ENCODE data around the gene ZNF219. TPM values are rescaled to one million over a fixed set of nuclear protein-coding genes. Genes with fewer than 3 reads are reported as not detected.

Gene ZNF219
- total RNA-seq, 2 experiments from 2014 or later: 5.8 to 5.9 TPM

DNA sequence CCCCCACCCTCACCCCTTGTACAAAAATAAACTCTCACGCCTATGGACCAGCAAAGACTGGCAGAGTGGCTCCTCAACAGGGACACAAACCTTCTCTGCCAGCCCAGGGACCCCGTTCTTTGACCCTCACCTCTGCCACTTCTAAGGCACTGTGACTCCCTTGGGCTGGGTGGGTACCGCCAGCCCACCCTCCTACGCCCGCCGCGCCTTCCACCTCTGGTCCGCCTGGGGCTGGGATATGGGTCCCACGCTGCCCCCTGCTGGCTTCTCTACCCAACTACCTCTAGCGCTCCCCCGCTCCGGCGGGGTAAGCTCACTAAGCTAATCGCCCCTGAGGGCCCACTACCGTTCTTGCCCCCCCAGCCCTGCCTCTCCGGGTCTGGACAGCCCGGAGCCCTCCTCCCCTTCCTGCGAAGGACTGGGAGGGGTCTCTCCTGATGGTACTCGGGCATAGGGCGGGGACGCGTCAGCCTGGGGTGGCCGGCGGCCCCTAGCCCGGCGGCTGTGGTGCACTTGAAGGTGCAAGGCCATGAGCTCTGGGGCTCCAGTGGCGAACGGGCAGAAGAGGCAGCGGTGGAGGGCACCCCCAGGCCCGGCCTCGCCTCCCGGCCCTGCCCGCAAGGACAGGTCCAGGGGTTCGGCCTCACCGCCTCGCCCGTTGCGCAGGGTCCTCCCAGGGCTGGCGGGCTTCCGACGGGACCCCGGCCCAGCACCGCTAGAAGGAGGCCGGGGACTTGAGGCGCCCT, 8.1 kb downstream of the ZNF219 start:
- Mint-ChIP-seq H3K27ac (no peak overlapping the region), H3K27me3 (no peaks in the 10 kb centered on the region), H3K4me1 (peaks cover 30% of the 10 kb centered on the region), H3K9me3 (ENCODE audit: low read depth) (no peaks in the 10 kb centered on the region), H3K4me3 (no peak overlapping the region), H3K36me3 (no peaks in the 10 kb centered on the region)
- CTCF ChIA-PET: interaction anchor here (0.7 to 11.6 kb wide), 8 partner anchors 15 to 116 kb away, joined by 3 to 339 read pairs (median 25); partner anchors contain the start of genes ARHGEF40 and TMEM253
- DNase-seq (no peak), ATAC-seq (no peak)

DNA sequence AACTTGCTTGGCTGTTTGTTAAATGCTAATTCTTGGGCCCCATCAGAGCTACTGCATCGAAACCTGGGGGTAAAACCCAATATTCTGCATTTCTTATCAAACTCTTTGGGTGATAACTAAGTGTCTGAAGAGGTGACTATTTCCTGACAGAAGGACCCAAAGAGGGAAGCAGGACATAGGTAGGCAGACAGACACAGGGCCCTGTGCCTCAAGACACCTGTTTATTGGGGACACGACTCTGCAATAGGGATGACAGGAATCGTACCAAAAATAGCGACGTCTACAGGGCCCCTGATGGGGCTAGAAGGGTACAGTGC, 8.6 kb downstream of the ZNF219 start:
- no peak for ATAC-seq
- no peak overlapping the region for H3K27ac Mint-ChIP-seq
- H3K9me3 Mint-ChIP-seq (ENCODE audit: low read depth): no peaks in the 10 kb centered on the region

GRCh38 chr14:21089271-21089670, 9.2 kb downstream of the ZNF219 start:
- H3K4me3 Mint-ChIP-seq: no peak overlapping the region
- H3K27ac Mint-ChIP-seq: peak overlapping the region; percentile 50
- no peak for ATAC-seq

More for the DNA sequence above, 8.6 kb downstream of the ZNF219 start:
- Mint-ChIP-seq H3K36me3 (no peaks in the 10 kb centered on the region), H3K27me3 (no peaks in the 10 kb centered on the region), H3K4me1 (peaks cover 30% of the 10 kb centered on the region), H3K4me3 (no peak overlapping the region)
- CTCF ChIA-PET: interaction anchor here (0.8 to 11.6 kb wide), 7 partner anchors 15 to 119 kb away, joined by 3 to 339 read pairs (median 46); partner anchors contain the start of genes ARHGEF40 and TMEM253
- no peak for DNase-seq

GRCh38 chr14:21088687-21089086, 9.8 kb downstream of the ZNF219 start:
- Mint-ChIP-seq H3K9me3 (ENCODE audit: low read depth) (no peaks in the 10 kb centered on the region), H3K36me3 (no peaks in the 10 kb centered on the region), H3K27ac (no peak overlapping the region), H3K4me3 (no peak overlapping the region), H3K4me1 (peaks cover 30% of the 10 kb centered on the region), H3K27me3 (no peaks in the 10 kb centered on the region)
- no peak for DNase-seq
- no peak for ATAC-seq
- CTCF ChIA-PET: interaction anchor here (1.3 to 11.6 kb wide), 6 partner anchors 10 to 117 kb away, joined by 3 to 339 read pairs (median 48); partner anchors contain the start of genes ARHGEF40, TMEM253 and ZNF219

More at GRCh38 chr14:21089271-21089670, 9.2 kb downstream of the ZNF219 start:
- CTCF ChIA-PET: interaction anchor here (0.8 to 11.6 kb wide), 8 partner anchors 9 to 118 kb away, joined by 3 to 339 read pairs (median 26); partner anchors contain the start of genes ARHGEF40, TMEM253 and ZNF219
- Mint-ChIP-seq H3K4me1 (peaks cover 30% of the 10 kb centered on the region), H3K9me3 (ENCODE audit: low read depth) (no peaks in the 10 kb centered on the region), H3K36me3 (no peaks in the 10 kb centered on the region), H3K27me3 (no peaks in the 10 kb centered on the region)
- no peak for DNase-seq

DNA sequence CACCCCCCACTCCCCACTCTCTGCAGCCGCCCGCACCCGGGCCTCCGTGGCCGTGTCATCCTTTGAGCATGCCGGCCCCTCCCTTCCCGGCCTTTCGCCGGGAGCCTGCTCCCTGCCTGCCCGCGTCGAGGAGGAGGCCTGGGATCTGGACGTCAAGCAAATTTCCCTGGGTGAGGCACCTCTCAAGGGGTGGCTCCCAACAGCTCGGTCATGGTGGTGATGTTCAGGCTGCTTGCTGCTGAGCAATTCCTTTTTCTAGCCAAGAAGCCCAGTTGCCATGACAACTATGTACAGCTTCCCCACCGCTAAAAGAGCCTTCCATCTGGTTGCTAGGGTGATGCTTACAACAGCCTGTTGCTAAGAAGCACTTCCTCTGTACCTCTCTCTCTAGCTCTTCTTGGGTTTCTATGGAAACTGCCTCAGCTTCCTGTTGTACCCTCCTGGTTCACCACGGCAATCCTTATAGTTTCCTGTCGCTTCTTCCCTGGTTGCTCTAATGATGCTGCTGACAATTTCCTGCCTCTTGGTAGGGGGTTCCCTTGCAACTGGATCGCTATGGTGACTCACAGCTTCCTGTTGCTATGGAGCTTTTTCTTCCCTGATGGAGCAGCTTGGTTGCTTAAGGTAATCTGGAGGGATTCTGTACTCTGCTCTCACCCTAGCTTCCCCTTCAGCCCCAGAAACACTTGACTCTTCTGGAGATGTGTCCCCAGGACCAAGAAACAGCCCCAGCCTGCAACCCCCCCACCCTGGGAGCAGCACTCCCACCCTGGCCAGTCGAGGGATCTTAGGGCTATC, 11.0 kb downstream of the ZNF219 start:
- peaks cover 24% of the 10 kb centered on the region for H3K4me1 Mint-ChIP-seq
- no peaks in the 10 kb centered on the region for H3K36me3 Mint-ChIP-seq
- DNase-seq: peak; percentile 78
- no peaks in the 10 kb centered on the region for H3K9me3 Mint-ChIP-seq (ENCODE audit: low read depth)
- H3K27me3 Mint-ChIP-seq: no peaks in the 10 kb centered on the region
- CTCF ChIA-PET: interaction anchor here (1.0 to 11.6 kb wide), 8 partner anchors 10 to 116 kb away, joined by 3 to 339 read pairs (median 24); partner anchors contain the start of genes ARHGEF40, NDRG2 and TMEM253
- no peak overlapping the region for H3K27ac Mint-ChIP-seq
- no peak overlapping the region for H3K4me3 Mint-ChIP-seq
- peak; percentile 80 for ATAC-seq

DNA sequence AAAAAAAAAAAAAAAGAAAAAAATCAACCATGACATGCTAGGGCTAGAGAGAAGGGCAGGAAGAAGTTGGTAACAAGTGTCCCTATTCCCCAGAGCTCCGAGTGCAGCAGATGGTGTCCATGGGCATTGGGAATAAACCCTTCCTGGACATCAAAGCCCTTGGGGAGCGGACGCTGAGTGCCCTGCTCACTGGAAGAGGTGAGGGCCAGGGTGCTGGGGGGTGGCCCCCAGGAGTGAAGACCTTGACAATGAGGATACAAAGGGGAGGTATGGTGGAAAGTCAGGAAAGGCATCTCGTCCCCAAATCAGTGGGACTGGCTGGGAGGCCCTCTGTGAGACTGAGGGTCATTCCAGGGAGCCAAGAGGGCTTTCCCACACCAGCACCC, 11.6 kb downstream of the ZNF219 start:
- no peak for DNase-seq
- Mint-ChIP-seq H3K27ac (peak overlapping the region; percentile 10), H3K4me3 (no peak overlapping the region), H3K27me3 (no peaks in the 10 kb centered on the region), H3K36me3 (no peaks in the 10 kb centered on the region), H3K4me1 (peaks cover 23% of the 10 kb centered on the region), H3K9me3 (ENCODE audit: low read depth) (no peaks in the 10 kb centered on the region)
- no peak for ATAC-seq
- CTCF ChIA-PET: interaction anchor here (1.0 to 11.6 kb wide), 7 partner anchors 11 to 81 kb away, joined by 3 to 339 read pairs (median 46); partner anchors contain the start of genes ARHGEF40, NDRG2 and TMEM253

GRCh38 chr14:21084998-21085853, 13.2 kb downstream of the ZNF219 start:
- ATAC-seq: no peak
- Mint-ChIP-seq H3K27ac (no peak overlapping the region), H3K27me3 (no peaks in the 10 kb centered on the region), H3K36me3 (no peaks in the 10 kb centered on the region), H3K4me1 (peaks cover 23% of the 10 kb centered on the region), H3K9me3 (ENCODE audit: low read depth) (no peaks in the 10 kb centered on the region), H3K4me3 (no peak overlapping the region)
- CTCF ChIA-PET: interaction anchor here (1.6 to 11.6 kb wide), 4 partner anchors 7 to 20 kb away, joined by 5 to 339 read pairs (median 26); partner anchors contain the start of genes ARHGEF40 and TMEM253
- DNase-seq: no peak

DNA sequence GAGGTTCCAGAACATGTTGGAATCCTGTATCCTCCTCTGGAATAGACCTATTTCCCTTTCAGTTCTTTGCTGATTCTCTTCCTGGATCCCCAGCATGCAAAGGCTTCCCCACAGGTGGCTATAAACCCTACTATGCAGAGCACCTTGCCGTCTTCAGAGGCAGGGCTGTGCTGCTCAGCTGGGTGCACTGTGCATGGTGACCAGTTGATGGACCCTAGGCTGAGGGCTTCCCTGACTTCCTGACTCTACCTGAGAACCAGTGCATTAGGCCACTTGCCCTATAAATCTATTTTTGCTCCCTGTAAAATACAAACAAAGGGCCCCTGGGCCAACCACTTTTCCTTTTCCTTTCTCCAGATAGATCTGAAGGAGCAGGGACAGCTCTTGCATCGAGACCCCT, 14.1 kb downstream of the ZNF219 start:
- no peak overlapping the region for H3K4me3 Mint-ChIP-seq
- H3K27ac Mint-ChIP-seq: no peak overlapping the region
- H3K27me3 Mint-ChIP-seq: no peaks in the 10 kb centered on the region
- no peaks in the 10 kb centered on the region for H3K9me3 Mint-ChIP-seq (ENCODE audit: low read depth)
- ATAC-seq: no peak
- CTCF ChIA-PET: interaction anchor here (0.6 to 1.8 kb wide), 5 partner anchors 8 to 25 kb away, joined by 3 to 6 read pairs (median 5); no protein-coding TSS in a partner anchor
- no peak for DNase-seq
- peaks cover 23% of the 10 kb centered on the region for H3K4me1 Mint-ChIP-seq
- H3K36me3 Mint-ChIP-seq: no peaks in the 10 kb centered on the region

DNA sequence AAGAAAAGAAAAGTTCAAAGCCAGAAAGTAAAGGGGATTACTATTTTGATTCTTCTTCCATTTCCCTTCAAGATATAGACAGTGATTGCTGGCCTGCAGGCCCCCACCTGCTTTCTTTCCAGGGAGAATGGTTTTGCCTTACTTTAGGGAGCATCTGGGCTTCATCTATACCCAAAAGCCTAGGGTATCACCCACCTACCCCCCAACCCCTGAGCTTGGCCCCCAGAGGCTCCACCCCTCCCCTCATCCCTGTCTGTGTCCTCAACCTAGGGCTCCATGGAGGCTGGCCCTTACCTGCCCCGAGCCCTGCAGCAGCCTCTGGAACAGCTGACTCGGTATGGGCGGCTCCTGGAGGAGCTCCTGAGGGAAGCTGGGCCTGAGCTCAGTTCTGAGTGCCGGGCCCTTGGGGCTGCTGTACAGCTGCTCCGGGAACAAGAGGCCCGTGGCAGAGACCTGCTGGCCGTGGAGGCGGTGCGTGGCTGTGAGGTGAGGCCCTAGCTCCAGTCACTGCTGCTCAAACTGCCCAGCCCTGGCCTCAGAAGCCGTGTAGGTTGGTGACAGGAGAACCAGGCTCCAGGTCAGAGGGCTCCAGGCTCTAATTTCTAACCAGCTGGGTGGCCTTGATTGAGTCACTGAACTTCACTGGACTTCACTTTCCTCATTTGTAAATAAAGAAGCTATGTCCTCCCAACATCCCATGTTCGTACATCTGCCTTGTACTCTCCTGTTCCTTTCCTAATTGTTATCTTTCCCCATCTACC, 14.7 kb downstream of the ZNF219 start:
- no peak overlapping the region for H3K27ac Mint-ChIP-seq
- H3K9me3 Mint-ChIP-seq (ENCODE audit: low read depth): no peaks in the 10 kb centered on the region
- CTCF ChIA-PET: interaction anchor here (0.6 to 1.8 kb wide), 5 partner anchors 9 to 26 kb away, joined by 3 to 6 read pairs (median 5); no protein-coding TSS in a partner anchor
- peaks cover 20% of the 10 kb centered on the region for H3K4me1 Mint-ChIP-seq
- H3K4me3 Mint-ChIP-seq: no peak overlapping the region
- no peak for DNase-seq
- no peaks in the 10 kb centered on the region for H3K36me3 Mint-ChIP-seq
- H3K27me3 Mint-ChIP-seq: no peaks in the 10 kb centered on the region
- ATAC-seq: no peak

DNA sequence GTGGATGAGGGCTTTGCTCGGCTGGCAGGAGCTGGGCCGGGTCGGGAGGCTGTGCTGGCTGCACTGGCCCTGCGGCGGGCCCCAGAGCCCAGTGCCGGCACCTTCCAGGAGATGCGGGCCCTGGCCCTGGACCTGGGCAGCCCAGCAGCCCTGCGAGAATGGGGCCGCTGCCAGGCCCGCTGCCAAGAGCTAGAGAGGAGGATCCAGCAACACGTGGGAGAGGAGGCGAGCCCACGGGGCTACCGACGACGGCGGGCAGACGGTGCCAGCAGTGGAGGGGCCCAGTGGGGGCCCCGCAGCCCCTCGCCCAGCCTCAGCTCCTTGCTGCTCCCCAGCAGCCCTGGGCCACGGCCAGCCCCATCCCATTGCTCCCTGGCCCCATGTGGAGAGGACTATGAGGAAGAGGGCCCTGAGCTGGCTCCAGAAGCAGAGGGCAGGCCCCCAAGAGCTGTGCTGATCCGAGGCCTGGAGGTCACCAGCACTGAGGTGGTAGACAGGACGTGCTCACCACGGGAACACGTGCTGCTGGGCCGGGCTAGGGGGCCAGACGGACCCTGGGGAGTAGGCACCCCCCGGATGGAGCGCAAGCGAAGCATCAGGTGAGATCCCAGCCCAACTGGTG, 16.8 kb downstream of the ZNF219 start:
- H3K9me3 Mint-ChIP-seq (ENCODE audit: low read depth): no peaks in the 10 kb centered on the region
- ATAC-seq (no peak), DNase-seq (no peak)
- CTCF ChIA-PET: interaction anchor here (1.5 kb wide), 1 partner anchor 10 kb away, joined by 3 read pairs; no protein-coding TSS in a partner anchor
- H3K27ac Mint-ChIP-seq: no peak overlapping the region
- no peaks in the 10 kb centered on the region for H3K36me3 Mint-ChIP-seq
- H3K4me3 Mint-ChIP-seq: no peak overlapping the region
- H3K4me1 Mint-ChIP-seq: peaks cover 3% of the 10 kb centered on the region
- H3K27me3 Mint-ChIP-seq: no peaks in the 10 kb centered on the region

GRCh38 chr14:21078726-21079125, 19.7 kb downstream of the ZNF219 start:
- no peaks in the 10 kb centered on the region for H3K36me3 Mint-ChIP-seq

More at GRCh38 chr14:21078726-21079125, 19.7 kb downstream of the ZNF219 start:
- Mint-ChIP-seq H3K27ac (no peak overlapping the region), H3K27me3 (no peaks in the 10 kb centered on the region), H3K9me3 (ENCODE audit: low read depth) (no peaks in the 10 kb centered on the region), H3K4me1 (no peaks in the 10 kb centered on the region), H3K4me3 (no peak overlapping the region)
- CTCF ChIA-PET: interaction anchor here (1.2 kb wide), 1 partner anchor 14 kb away, joined by 8 read pairs; no protein-coding TSS in a partner anchor
- DNase-seq: no peak
- ATAC-seq: no peak
